Right ventricle myocardium superior (tissue), 1 donor: ENCODE measurements around the gene PIK3C3. TPM values are rescaled to one million over a fixed set of nuclear protein-coding genes. Genes with fewer than 3 reads are reported as not detected.

Experiments
- ATAC-seq: fragments of 200-7000 bp; cut with Tn5 transposase; one replicate; pipeline ENCODE4 v1.9.1; 2020; ENCODE audit warnings: mild to moderate bottlenecking; ENCODE audit not compliant: poor library complexity
- DNase-seq: peaks from one replicate; pipeline ENCODE4 v3.0.0-alpha.2; 2020
- intact Hi-C: fragments of 100-400 bp; cut with DNase I; formaldehyde crosslinking; loops from one replicate; pipeline ENCODE4 v1.11.2; 2022
- long read RNA-seq: library from polyadenylated mRNA; unstranded; transcript quantifications from one replicate; pipeline ENCODE4 v2.0.0, GENCODE V29; 2021
- total RNA-seq: library from RNA; stranded (reverse); fragmentation: NEBNext Ultra II Directional; extraction: Animal tissue kit (Norgen Biotek cat#: 25700); gene quantifications from one replicate; pipeline ENCODE4 v1.2.1, GENCODE V29; 2021
- donor health status: DM: no; HTN: yes; CAD: no; lungs with severe emphysema.

The PIK3C3 gene
- total RNA-seq: 26.5 TPM
- long read RNA-seq, full-length matches to known transcripts: 28 of 34 reads
- long read RNA-seq, partial matches to known transcripts: 4 of 34 reads
- long read RNA-seq, other reads (novel, unspliced or antisense): 2 of 34 reads

DNA sequence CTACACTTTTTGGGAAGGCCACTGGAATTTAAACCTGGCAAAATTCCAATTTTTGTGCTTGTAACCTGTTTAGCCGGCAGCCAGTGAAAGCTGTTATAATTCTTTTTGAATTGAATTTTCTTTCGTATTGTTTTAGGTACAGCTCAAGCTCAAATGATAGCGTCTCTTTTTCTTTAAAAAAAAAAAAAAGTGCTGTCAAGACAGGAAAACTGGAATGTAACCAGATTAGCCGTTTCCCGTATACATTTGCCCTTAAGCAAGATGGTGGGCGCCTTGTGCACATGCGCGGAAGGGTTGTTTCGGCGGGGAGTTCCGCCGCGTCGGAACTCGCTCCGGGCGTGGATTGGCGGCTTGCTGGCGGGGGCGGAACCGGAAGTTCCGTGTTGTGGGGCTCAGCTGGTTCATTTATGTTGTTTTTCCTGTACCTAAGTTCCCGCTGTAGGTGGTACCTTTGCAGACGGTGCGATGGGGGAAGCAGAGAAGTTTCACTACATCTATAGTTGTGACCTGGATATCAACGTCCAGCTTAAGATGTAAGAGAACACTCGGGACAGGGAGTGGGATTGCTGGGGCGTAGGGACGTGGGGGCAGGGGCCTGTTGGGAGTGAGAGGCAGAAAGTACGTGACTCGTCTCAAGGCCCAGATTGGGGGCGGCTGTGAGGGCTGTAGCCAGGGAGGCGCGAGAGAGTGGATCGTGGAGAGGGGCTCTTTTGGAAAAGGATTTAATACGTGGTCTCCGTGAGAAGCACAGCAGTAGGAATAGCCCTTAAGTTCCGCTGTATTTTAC is at the start of gene PIK3C3:
PIK3C3 (plus strand) TSS at position 408 of the 787 bp plus-strand sequence; CDS start at position 466, 58 bp downstream.
- DNase-seq (peak; percentile 98), ATAC-seq (peak; percentile 100)
- intact Hi-C loops: no loop called here

DNA sequence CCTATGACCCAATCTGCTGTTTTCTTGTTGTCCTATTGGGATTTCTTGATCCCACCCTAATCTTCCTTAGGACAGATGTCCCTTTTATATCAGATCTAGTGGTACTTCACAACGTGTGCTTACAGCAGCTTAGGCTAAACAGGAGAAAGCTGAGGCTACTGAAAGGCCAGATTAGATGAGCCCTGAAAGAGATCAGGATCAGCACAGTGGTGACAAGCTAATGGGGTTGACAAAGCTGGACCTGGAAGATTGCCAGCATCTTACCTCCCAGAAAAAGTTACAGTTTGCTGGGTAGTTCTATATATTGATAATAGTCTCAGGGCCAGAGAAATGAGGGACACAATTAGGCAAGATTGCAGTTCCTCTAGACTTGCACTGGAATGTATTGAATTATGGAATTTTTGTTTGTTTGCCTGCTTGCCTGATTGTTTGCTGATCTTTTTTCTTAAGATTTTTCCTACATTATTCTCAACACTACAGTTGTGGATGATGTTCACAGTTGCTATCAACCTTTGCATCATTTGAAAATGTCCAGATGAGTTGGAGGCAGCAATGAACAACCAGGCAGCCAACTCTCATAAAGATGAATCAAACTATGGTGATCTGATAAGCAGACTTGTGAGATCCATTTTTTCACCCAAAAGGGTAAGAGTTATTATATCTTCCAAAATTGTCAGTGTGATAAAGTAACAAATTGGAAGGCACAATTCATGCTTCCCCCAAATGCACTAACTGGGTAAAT is 49.1 kb upstream of the PIK3C3 start:
- DNase-seq (no peak), ATAC-seq (no peak)
- intact Hi-C loops: no loop called here

DNA sequence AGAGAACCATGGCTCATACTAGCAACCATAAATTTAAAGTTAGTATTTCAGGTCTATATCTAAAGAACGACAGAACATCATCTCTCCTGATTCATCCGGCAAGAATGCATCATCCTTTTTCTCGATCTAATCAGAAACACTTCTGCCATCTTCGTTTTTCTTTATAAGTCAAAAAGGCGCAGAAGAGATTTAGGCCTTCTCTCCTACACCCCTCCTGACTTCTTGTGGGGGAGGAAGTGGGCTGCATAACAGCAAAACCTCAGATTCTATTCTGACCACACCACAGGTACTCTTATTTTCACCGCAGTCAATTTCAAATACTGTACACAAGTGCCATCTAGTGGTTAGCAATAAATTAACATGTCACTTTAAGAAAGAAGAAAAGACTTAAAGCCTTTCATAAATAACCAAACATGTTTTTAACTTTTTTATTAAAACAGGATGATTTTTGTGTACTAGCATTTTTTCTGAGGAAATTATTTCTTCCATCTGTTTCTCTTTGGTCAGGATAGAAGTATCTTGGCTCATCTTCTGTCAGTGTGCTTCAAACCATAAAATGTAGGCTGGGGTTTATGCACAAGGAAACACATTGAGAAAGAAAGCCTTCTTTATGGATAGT is 48.4 kb upstream of the PIK3C3 start:
- DNase-seq: no peak
- intact Hi-C loops: no loop called here
- no peak for ATAC-seq

- ATAC-seq (no peak), DNase-seq (no peak)
- intact Hi-C loops: no loop called here
Observed at GRCh38 chr18:41917181-41917580, 37.9 kb upstream of the PIK3C3 start.

DNA sequence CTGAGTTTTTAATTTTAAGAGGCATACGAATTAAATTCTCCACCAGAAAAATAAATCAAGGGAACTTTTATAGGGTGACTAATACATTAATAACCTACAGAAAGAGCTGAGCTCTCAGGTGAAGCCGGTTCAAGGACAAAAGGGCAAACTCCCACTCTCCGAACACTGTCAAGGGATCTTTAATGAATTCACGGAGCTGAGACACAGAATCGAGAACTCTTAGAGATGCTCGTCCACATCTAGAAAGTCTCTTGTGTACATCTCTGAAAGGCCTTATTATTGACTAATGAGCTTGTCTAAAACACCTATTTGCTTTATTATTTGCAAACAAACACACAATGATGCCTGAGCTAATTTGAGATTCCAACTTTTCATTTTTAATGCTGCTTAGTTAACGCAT is 33.3 kb upstream of the PIK3C3 start:
- intact Hi-C loops: no loop called here
- no peak for DNase-seq
- ATAC-seq: no peak

DNA sequence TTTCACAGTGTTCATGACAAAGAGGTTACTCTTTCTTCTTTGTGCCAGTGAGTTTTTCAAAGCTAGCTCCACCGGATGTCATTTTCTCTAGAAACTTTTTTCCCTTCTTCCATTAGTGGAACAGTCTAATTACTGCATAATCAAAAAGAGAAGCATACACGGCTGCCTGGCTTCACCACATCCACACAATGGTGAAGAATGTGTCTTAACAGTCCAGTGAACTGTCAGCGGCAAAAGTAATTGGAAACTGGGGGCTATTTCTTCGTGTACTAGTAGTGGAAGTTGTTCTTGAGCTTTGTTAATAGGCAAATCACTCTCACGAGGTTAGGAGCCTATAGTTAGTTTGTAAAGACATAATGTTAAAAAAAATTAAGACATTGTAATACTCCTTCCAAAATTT is 32.9 kb upstream of the PIK3C3 start:
- DNase-seq: no peak
- ATAC-seq: no peak
- intact Hi-C loops: no loop called here

- intact Hi-C loops: no loop called here
- ATAC-seq (no peak), DNase-seq (no peak)
Observed at GRCh38 chr18:41922841-41923240, 32.2 kb upstream of the PIK3C3 start.

DNA sequence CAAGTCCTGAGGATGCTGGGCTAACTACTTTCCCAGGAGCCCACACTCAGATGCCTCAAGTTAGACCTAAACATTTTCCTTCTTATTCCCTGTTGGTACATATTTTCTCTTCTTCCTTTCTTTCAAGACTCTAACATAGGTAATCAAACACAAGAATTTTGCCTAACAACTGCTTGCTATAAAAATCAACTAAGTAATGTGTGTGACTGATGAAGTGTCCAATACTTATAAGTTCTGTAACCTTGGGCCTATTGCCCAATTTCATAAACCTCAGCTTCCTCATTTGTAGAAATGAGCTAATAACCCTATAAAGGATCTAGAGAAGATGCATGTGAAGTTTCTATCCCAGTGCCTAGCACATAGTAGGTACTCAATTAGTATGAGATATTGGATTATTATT is 31.6 kb upstream of the PIK3C3 start:
- no peak for ATAC-seq
- intact Hi-C loops: no loop called here
- no peak for DNase-seq

GRCh38 chr18:41928581-41928980 is 26.5 kb upstream of the PIK3C3 start:
- intact Hi-C loops: no loop called here
- DNase-seq: no peak

GRCh38 chr18:41932899-41933298 is 22.1 kb upstream of the PIK3C3 start:
- intact Hi-C loops: no loop called here
- ATAC-seq (no peak), DNase-seq (no peak)

More at GRCh38 chr18:41928581-41928980, 26.5 kb upstream of the PIK3C3 start:
- no peak for ATAC-seq

DNA sequence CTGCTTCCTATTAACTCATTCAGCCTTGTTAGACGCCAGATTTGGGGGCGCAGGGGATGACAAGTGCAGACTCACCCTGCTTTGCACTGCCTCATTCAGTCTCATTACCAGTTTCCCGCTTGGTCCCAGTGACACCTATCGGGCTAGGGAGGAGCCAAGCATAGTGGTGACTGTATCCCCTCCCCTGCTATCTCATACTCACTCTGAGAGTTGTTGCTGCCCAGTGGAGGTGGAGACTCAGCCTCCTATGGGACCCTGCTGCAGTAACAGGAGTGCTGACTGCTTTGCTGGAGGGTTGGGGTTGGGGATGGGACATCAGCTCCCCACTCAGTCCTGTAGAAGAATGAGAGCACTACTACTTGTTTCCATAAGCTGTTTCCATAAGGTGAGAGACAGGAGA is 21.3 kb upstream of the PIK3C3 start:
- ATAC-seq: no peak
- no peak for DNase-seq
- intact Hi-C loops: no loop called here

DNA sequence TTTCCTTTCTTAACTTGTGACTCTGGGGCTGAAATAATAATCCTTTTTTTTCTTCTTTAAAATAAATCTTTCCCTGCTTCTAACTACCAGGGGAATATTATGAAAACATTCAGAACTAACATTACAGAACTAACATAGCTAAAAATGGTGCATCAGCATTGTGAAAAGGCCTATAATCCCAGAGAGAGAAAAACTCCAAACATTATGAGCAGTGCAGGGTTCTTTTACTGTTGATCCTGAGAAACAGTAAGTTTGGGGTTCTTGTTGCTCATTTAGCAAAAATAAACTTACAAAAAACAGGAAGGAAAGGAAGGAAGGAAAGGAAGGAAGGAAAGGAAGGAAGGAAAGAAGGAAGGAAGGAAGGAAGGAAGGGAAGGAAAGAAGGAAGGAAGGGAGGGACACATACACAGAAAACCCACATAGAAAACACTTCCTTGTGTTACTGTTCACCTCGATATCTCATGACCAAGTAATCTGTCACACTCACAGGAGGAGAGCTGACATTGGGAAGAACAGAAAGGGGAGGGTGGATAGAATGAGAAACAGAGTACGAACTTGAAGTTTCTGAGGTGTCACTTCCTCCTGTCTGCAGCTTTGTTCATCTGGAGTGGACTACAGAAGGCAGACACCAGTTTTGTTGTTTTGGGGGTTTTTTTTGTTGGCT is 18.4 kb upstream of the PIK3C3 start:
- ATAC-seq (no peak), DNase-seq (no peak)
- intact Hi-C loops: no loop called here

GRCh38 chr18:41938445-41938844 is 16.6 kb upstream of the PIK3C3 start:
- ATAC-seq (no peak), DNase-seq (no peak)
- intact Hi-C loops: no loop called here

GRCh38 chr18:41939326-41939725 is 15.7 kb upstream of the PIK3C3 start:
- intact Hi-C loops: no loop called here
- no peak for ATAC-seq
- no peak for DNase-seq

GRCh38 chr18:41940506-41941215 is 14.4 kb upstream of the PIK3C3 start:
- ATAC-seq (no peak), DNase-seq (no peak)
- intact Hi-C loops: no loop called here

GRCh38 chr18:41942254-41942653 is 12.8 kb upstream of the PIK3C3 start:
- no peak for ATAC-seq
- no peak for DNase-seq
- intact Hi-C loops: no loop called here

DNA sequence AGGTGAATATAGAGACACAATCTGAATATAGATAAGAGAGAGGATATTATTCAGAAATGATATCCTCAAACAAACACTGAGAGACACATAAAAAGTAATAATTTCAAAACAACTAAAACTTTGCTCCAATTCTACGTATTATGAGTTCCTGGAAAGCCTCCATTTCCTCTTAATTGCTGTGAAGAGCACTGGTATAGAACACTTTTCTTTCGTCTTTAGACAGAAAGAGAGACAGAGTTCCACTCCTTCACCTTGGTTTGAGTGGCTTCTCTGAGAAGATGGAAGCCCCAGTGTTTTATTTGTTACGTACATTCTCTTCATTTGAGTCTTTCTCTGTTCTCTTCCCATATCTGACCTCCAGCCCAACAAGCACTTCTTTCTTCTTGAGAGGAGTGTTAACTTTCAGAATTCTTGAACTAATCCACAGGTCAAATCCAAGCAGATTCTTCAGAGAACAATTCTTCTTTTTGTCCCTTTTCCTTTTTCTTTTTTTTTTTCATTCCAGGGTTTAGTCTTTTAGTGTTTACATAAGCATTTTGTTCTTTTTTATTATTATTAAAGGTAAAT is 6.4 kb upstream of the PIK3C3 start:
- DNase-seq: no peak
- intact Hi-C loops: no loop called here
- no peak for ATAC-seq

GRCh38 chr18:41949206-41949920 is 5.7 kb upstream of the PIK3C3 start:
- ATAC-seq (no peak), DNase-seq (no peak)
- intact Hi-C loops: no loop called here
